SK-N-SH (cell line): Measurements from ENCODE around the gene GLG1. TPM values are rescaled to one million over a fixed set of nuclear protein-coding genes. Genes with fewer than 3 reads are reported as not detected.

Experiments used
- CTCF ChIA-PET: fragments of 300-600, 350-600 bp; formaldehyde crosslinking; extraction: SDS; loops from one replicate; lab custom pipeline; 2021; lab: Yijun Ruan, JAX
- POLR2A ChIA-PET: fragments of 350-600 bp; sonication (Branson Sonifier 250); formaldehyde crosslinking; extraction: SDS; loops from one replicate; lab custom pipeline; 2020; ENCODE audit warnings: antibody characterized with exemption, inconsistent platforms; lab: Yijun Ruan, JAX
- DNase-seq: peaks from one replicate; pipeline ENCODE4 v3.0.0; 2012
- H2AFZ ChIP-seq: fragments of 200-600 bp; sonication (generic); 2 replicates; pipeline ENCODE4 v1.8.1; 2016; ENCODE audit warnings: antibody characterized with exemption, mild to moderate bottlenecking, low read depth
- H3F3A ChIP-seq: fragments of 200-600 bp; sonication (generic); replicated peaks from 2 replicates; pipeline ENCODE3; 2016; ENCODE audit warnings: antibody characterized with exemption, mild to moderate bottlenecking; ENCODE audit not compliant: insufficient read depth
- H3K27ac ChIP-seq, 2 experiments: fragments of 200-500 bp in 1 of 2; fragments of 200-600 bp in 1 of 2; sonication (Bioruptor generic) in 1 of 2; sonication (generic), shearing (Covaris generic) in 1 of 2; 2 replicates each; pipeline versions ENCODE4 v1.5.1 to v1.6.1; 2014 to 2016; ENCODE audit warnings: low read depth in 2 of 2, inconsistent platforms in 1 of 2, low read length in 1 of 2, mild to moderate bottlenecking in 1 of 2, mixed read lengths in 1 of 2
- H3K27me3 ChIP-seq: fragments of 200-600 bp; sonication (generic), shearing (Covaris generic); 2 replicates; pipeline ENCODE4 v1.6.1; 2016; ENCODE audit warnings: mixed run types; ENCODE audit not compliant: insufficient read depth
- H3K36me3 ChIP-seq, 2 experiments: fragments of 200-500 bp in 1 of 2; fragments of 200-600 bp in 1 of 2; sonication (Bioruptor generic) in 1 of 2; sonication (generic) in 1 of 2; replicated peaks in 1 of 2; 2 replicates each; pipeline versions ENCODE3 to v1.5.1; 2014 to 2016; ENCODE audit warnings: low read length in 1 of 2, mild to moderate bottlenecking in 1 of 2; ENCODE audit not compliant: insufficient read depth in 2 of 2, control insufficient read depth in 1 of 2
- H3K4me1 ChIP-seq, 2 experiments: fragments of 200-500 bp in 1 of 2; fragments of 200-600 bp in 1 of 2; sonication (Bioruptor generic) in 1 of 2; sonication (generic), shearing (Covaris generic) in 1 of 2; 2 replicates each; pipeline versions ENCODE4 v1.5.1 to v1.6.1; 2014 to 2016; ENCODE audit warnings: low read depth in 1 of 2, low read length in 1 of 2, mixed run types in 1 of 2; ENCODE audit not compliant: insufficient read depth in 2 of 2, control insufficient read depth in 1 of 2
- H3K4me2 ChIP-seq: fragments of 200-600 bp; sonication (generic), shearing (Covaris generic); 2 replicates; pipeline ENCODE4 v1.6.1; 2017; ENCODE audit warnings: mixed run types
- H3K4me3 ChIP-seq, 2 experiments: fragments of 200-500 bp in 1 of 2; fragments of 200-600 bp in 1 of 2; sonication (Bioruptor generic) in 1 of 2; sonication (generic), shearing (Covaris generic) in 1 of 2; 2 replicates each; pipeline versions ENCODE4 v1.5.1 to v1.8.1; 2014 to 2016; ENCODE audit warnings: low read depth in 2 of 2, inconsistent platforms in 1 of 2, low read length in 1 of 2, mild to moderate bottlenecking in 1 of 2, mixed read lengths in 1 of 2, moderate library complexity in 1 of 2
- H3K79me2 ChIP-seq: fragments of 200-600 bp; sonication (generic); 2 replicates; pipeline ENCODE4 v1.8.1; 2017; ENCODE audit warnings: mild to moderate bottlenecking; ENCODE audit not compliant: insufficient read depth
- H3K9ac ChIP-seq: fragments of 200-600 bp; sonication (generic); 2 replicates; pipeline ENCODE4 v1.6.1; 2017; ENCODE audit warnings: mixed run types
- H3K9me2 ChIP-seq: fragments of 200-600 bp; sonication (generic); 2 replicates; pipeline ENCODE4 v1.6.1; 2017; ENCODE audit warnings: mixed run types
- H3K9me3 ChIP-seq: fragments of 200-600 bp; sonication (generic); 2 replicates; pipeline ENCODE4 v1.6.1; 2017; ENCODE audit warnings: mixed run types, mild to moderate bottlenecking, moderate library complexity
- H4K20me1 ChIP-seq: fragments of 200-600 bp; sonication (generic); 2 replicates; pipeline ENCODE4 v1.6.1; 2017; ENCODE audit warnings: mild to moderate bottlenecking, mixed run types; ENCODE audit not compliant: insufficient read depth
- ELF1 ChIP-seq: IDR thresholded peaks from 2 replicates; pipeline ENCODE4 v1.4.0; 2012
- FOSL2 ChIP-seq: IDR thresholded peaks from 2 replicates; pipeline ENCODE4 v1.4.0; 2012; ENCODE audit warnings: low read depth, mild to moderate bottlenecking, moderate library complexity, borderline replicate concordance
- JUND ChIP-seq: IDR thresholded peaks from 2 replicates; pipeline ENCODE4 v1.4.0; 2012
- MXI1 ChIP-seq: IDR thresholded peaks from 2 replicates; pipeline ENCODE4 v1.6.1; 2012; ENCODE audit warnings: mild to moderate bottlenecking, low read depth, low read length, improper control_type of control experiment
- NFIC ChIP-seq: IDR thresholded peaks from 2 replicates; pipeline ENCODE4 v1.4.0; 2012; ENCODE audit warnings: borderline replicate concordance
- POLR2AphosphoS5 ChIP-seq: IDR thresholded peaks from 2 replicates; pipeline ENCODE4 v1.6.1; 2012; ENCODE audit warnings: low read depth, low read length
- RFX5 ChIP-seq: IDR thresholded peaks from 2 replicates; pipeline ENCODE4 v1.6.1; 2012; ENCODE audit warnings: mild to moderate bottlenecking, improper control_type of control experiment, low read length
- SIN3A ChIP-seq: IDR thresholded peaks from 2 replicates; pipeline ENCODE4 v1.6.1; 2012; ENCODE audit warnings: low read depth, mild to moderate bottlenecking, low read length, moderate library complexity, borderline replicate concordance
- TAF1 ChIP-seq: IDR thresholded peaks from 2 replicates; pipeline ENCODE4 v1.6.1; 2012; ENCODE audit warnings: low read depth, mild to moderate bottlenecking, low read length, moderate library complexity, borderline replicate concordance
- USF1 ChIP-seq: IDR thresholded peaks from 2 replicates; pipeline ENCODE4 v1.4.0; 2012; ENCODE audit warnings: low read depth, borderline replicate concordance
- WGBS: methylation state at CpG from one replicate; pipeline ENCODE4 v1.1.6; 2017; ENCODE audit warnings: low lambda C conversion rate; 5-methylcytosine and 5-hydroxymethylcytosine counted together
- polyA plus RNA-seq, 3 experiments: library from polyadenylated mRNA; depleted of rRNA; stranded (reverse); fragments of >200 nt; gene quantifications; 2 replicates each; pipeline ENCODE4 v1.2.3, GENCODE V29; 2012
- TF ChIP-seq, protein P1 (sequence below): IDR thresholded peaks from 2 replicates; pipeline ENCODE4 v1.6.1; 2012; ENCODE audit warnings: mild to moderate bottlenecking, low read depth, low read length, moderate library complexity
- TF ChIP-seq, protein P2 (sequence below): IDR thresholded peaks from 2 replicates; pipeline ENCODE4 v1.4.0; 2012; ENCODE audit warnings: low read depth
- TF ChIP-seq, protein P3 (sequence below): fragments of 150-350 bp; IDR thresholded peaks from 2 replicates; pipeline ENCODE4 v1.6.1; 2017; ENCODE audit warnings: antibody characterized with exemption, low read length, low read depth, borderline replicate concordance

GLG1 gene
- polyA plus RNA-seq, 1 of the 3 experiments (the other 2 are of a cell fraction), result 71.1 TPM

DNA sequence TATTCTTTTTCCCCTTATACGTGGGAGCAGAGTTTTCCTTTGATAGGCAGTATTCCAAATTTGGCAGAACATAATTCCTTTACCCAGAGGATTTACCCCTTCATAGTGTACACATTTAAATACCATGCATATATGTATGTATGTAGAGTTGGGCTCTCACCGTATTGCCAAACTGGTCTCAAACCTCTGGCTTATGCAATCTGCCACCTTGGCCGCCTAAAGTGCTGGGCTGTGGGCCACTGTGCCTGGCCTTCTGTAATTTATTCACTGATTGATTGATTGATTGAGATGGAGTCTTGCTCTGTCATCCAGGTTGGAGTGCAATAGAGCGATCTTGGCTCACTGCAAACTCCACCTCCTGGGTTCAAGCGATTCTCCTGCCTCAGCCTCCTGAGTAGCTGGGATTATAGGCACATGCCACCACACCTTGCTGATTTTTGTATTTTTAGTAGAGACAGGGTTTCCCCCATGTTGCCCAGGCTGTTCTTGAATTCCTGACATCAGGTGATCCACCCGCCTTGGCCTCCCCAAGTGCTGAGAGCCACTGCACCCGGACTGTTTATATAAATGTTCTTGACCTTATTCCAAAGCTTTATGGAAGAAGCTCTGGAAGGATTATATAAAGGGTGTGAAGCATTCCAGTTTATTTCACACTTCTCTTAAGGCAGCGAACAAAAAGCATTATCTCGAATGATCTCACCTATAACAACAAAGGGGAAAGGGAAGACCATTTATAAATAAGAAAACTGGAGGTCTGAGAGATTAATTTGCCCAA lies 14.9 kb downstream of the GLG1 start (continued):
- TF ChIP-seq, protein P1, sequence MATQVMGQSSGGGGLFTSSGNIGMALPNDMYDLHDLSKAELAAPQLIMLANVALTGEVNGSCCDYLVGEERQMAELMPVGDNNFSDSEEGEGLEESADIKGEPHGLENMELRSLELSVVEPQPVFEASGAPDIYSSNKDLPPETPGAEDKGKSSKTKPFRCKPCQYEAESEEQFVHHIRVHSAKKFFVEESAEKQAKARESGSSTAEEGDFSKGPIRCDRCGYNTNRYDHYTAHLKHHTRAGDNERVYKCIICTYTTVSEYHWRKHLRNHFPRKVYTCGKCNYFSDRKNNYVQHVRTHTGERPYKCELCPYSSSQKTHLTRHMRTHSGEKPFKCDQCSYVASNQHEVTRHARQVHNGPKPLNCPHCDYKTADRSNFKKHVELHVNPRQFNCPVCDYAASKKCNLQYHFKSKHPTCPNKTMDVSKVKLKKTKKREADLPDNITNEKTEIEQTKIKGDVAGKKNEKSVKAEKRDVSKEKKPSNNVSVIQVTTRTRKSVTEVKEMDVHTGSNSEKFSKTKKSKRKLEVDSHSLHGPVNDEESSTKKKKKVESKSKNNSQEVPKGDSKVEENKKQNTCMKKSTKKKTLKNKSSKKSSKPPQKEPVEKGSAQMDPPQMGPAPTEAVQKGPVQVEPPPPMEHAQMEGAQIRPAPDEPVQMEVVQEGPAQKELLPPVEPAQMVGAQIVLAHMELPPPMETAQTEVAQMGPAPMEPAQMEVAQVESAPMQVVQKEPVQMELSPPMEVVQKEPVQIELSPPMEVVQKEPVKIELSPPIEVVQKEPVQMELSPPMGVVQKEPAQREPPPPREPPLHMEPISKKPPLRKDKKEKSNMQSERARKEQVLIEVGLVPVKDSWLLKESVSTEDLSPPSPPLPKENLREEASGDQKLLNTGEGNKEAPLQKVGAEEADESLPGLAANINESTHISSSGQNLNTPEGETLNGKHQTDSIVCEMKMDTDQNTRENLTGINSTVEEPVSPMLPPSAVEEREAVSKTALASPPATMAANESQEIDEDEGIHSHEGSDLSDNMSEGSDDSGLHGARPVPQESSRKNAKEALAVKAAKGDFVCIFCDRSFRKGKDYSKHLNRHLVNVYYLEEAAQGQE, result no peak
- TF ChIP-seq, protein P2, sequence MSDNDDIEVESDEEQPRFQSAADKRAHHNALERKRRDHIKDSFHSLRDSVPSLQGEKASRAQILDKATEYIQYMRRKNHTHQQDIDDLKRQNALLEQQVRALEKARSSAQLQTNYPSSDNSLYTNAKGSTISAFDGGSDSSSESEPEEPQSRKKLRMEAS, result no peak
- TF ChIP-seq ELF1, result no peak
- no peak for TF ChIP-seq JUND
- TF ChIP-seq MXI1, result no peak
- TF ChIP-seq TAF1, result no peak

DNA sequence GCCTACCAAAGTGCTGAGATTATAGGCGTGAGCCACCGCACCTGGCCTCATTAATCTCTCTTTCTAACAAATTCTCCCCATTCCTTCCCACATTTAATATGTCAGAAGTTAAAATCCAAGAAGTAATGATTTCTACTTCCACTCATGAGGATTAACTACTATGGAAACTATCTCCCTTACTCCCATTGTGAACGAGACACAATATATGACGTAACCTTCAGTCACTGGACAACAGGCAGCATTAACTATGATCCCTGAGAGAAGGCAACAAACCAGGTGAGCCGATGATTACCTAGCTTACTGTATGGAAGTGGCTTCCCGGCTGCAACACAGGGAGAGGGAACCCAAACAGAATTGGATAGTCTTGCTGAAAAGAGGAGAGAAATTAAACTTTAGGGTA lies 20.0 kb downstream of the GLG1 start:
- Histone ChIP-seq H3K27me3 (no peaks in the 10 kb centered on the region), H3K9me3 (no peaks in the 10 kb centered on the region), H4K20me1 (peaks cover 10% of the 10 kb centered on the region; the same call in 1 of the 2 replicates), H3K4me2 (no peak overlapping the region), H3K9ac (no peak overlapping the region), H3K4me3 (no peak overlapping the region), H3K79me2 (peaks cover 100% of the 10 kb centered on the region), H3K36me3 (peaks cover 0 to 5% of the 10 kb centered on the region in 2 experiments), H3K9me2 (no peaks in the 10 kb centered on the region), H3F3A (no peaks in the 10 kb centered on the region), H2AFZ (no peak overlapping the region), H3K4me1 (peaks cover 0 to 6% of the 10 kb centered on the region in 2 experiments; a peak in 1 of 4 replicates), H3K27ac (no peak overlapping the region)
- DNase-seq, result no peak
- POLR2A ChIA-PET, result no interaction called here
- CTCF ChIA-PET, result no interaction called here
- WGBS, result 80% methylated on average over 6 of the region's 6 CpGs
- TF ChIP-seq NFIC, result no peak
- no peak for TF ChIP-seq FOSL2
- TF ChIP-seq SIN3A, result no peak
- no peak for TF ChIP-seq TAF1
- no peak for TF ChIP-seq USF1
- TF ChIP-seq, protein P3, sequence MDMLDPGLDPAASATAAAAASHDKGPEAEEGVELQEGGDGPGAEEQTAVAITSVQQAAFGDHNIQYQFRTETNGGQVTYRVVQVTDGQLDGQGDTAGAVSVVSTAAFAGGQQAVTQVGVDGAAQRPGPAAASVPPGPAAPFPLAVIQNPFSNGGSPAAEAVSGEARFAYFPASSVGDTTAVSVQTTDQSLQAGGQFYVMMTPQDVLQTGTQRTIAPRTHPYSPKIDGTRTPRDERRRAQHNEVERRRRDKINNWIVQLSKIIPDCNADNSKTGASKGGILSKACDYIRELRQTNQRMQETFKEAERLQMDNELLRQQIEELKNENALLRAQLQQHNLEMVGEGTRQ, result no peak
- no peak for TF ChIP-seq POLR2AphosphoS5
- no peak for TF ChIP-seq RFX5
